H1 (cell line): ENCODE data around the gene TTC9. TPM values are rescaled to one million over a fixed set of nuclear protein-coding genes. Genes with fewer than 3 reads are reported as not detected.

Source experiments
- CTCF ChIA-PET: fragments of 300-600 bp; sonication (Branson Sonifier 250); formaldehyde crosslinking; loops from one replicate; lab custom pipeline; 2021; ENCODE audit not compliant: partially characterized antibody; lab: Charles Lee
- POLR2A ChIA-PET: fragments of 300-600 bp; sonication (Branson Sonifier 250); formaldehyde crosslinking; loops from one replicate; lab custom pipeline; 2021; ENCODE audit warnings: inconsistent platforms; ENCODE audit not compliant: partially characterized antibody; lab: Charles Lee
- DNase-seq, 2 experiments: peaks; one replicate each; pipeline versions ENCODE4 v3.0.0 to v3.0.0-alpha.2; 2010 to 2022; ENCODE audit warnings: low spot score in 2 of 2, low read depth in 1 of 2, mixed read lengths in 1 of 2
- FAIRE-seq: peaks from 2 replicates; lab custom pipeline; 2011; peaks lifted over from hg19 to GRCh38; lab: Jason Lieb, UNC
- H2AFZ ChIP-seq: 2 replicates; pipeline ENCODE4 v1.8.1; 2012; ENCODE audit warnings: low read length, inconsistent platforms
- H2AK5ac ChIP-seq: 2 replicates; pipeline ENCODE4 v1.6.1; 2013; ENCODE audit warnings: low read depth, low read length
- H2BK120ac ChIP-seq: replicated peaks from 2 replicates; pipeline ENCODE3; 2013; ENCODE audit warnings: low read depth, low read length, inconsistent platforms
- H2BK12ac ChIP-seq: 2 replicates; pipeline ENCODE4 v1.6.1; 2013; ENCODE audit warnings: low read depth, low read length
- H2BK15ac ChIP-seq: 2 replicates; pipeline ENCODE4 v1.6.1; 2013; ENCODE audit warnings: low read length
- H2BK20ac ChIP-seq: 2 replicates; pipeline ENCODE4 v1.6.1; 2013; ENCODE audit warnings: low read length
- H2BK5ac ChIP-seq: 2 replicates; pipeline ENCODE4 v1.6.1; 2013; ENCODE audit warnings: low read depth, low read length
- H3K14ac ChIP-seq: 2 replicates; pipeline ENCODE4 v1.6.1; 2013; ENCODE audit warnings: inconsistent platforms; ENCODE audit not compliant: insufficient read length
- H3K18ac ChIP-seq: 2 replicates; pipeline ENCODE4 v1.6.1; 2013; ENCODE audit warnings: low read length; ENCODE audit errors: extremely low read depth
- H3K23ac ChIP-seq: 2 replicates; pipeline ENCODE4 v1.6.1; 2013; ENCODE audit warnings: inconsistent platforms; ENCODE audit not compliant: insufficient read length
- H3K23me2 ChIP-seq: 2 replicates; pipeline ENCODE4 v1.6.1; 2013; ENCODE audit warnings: low read depth, low read length
- H3K27ac ChIP-seq: 2 replicates; pipeline ENCODE4 v1.6.1; 2011; ENCODE audit warnings: low read depth, low read length, inconsistent platforms
- H3K27me3 ChIP-seq, 4 experiments: replicated peaks in 1 of 4; 1 replicate in 1 of 4; 2 replicates in 3 of 4; pipeline versions ENCODE4 v1.6.1 to v1.8.1; 2011 to 2013; ENCODE audit warnings: low read length in 3 of 4, mild to moderate bottlenecking in 3 of 4, inconsistent platforms in 2 of 4, mixed read lengths in 2 of 4, moderate library complexity in 1 of 4; ENCODE audit not compliant: control insufficient read depth in 3 of 4, insufficient read depth in 3 of 4; ENCODE audit errors: extremely low read depth in 1 of 4
- H3K36me3 ChIP-seq, 4 experiments: 2 replicates each; pipeline versions ENCODE4 v1.6.1 to v1.8.1; 2011 to 2013; ENCODE audit warnings: mild to moderate bottlenecking in 4 of 4, low read length in 3 of 4, moderate library complexity in 2 of 4, control low read depth in 1 of 4, inconsistent platforms in 1 of 4; ENCODE audit not compliant: insufficient read depth in 4 of 4, control insufficient read depth in 2 of 4
- H3K4ac ChIP-seq: replicated peaks from 2 replicates; pipeline ENCODE3; 2013; ENCODE audit warnings: low read length, low read depth, mixed read lengths, inconsistent platforms; ENCODE audit not compliant: insufficient read length
- H3K4me1 ChIP-seq, 4 experiments: replicated peaks in 1 of 4; 1 replicate in 1 of 4; 2 replicates in 3 of 4; pipeline versions ENCODE4 v1.6.1 to v1.8.1; 2011 to 2013; ENCODE audit warnings: low read length in 3 of 4, inconsistent platforms in 2 of 4, mixed read lengths in 1 of 4; ENCODE audit not compliant: insufficient read depth in 4 of 4, control insufficient read depth in 3 of 4
- H3K4me2 ChIP-seq, 2 experiments: 2 replicates each; pipeline versions ENCODE4 v1.6.1 to v1.8.1; 2011 to 2013; ENCODE audit warnings: low read depth in 2 of 2, low read length in 2 of 2, control low read depth in 1 of 2, inconsistent platforms in 1 of 2, mild to moderate bottlenecking in 1 of 2; ENCODE audit not compliant: insufficient read depth in 1 of 2
- H3K4me3 ChIP-seq, 4 experiments: fragments of 200-600, 300-600 bp in 1 of 4; sonication (generic), shearing (Covaris generic), sonication (Bioruptor Twin) in 1 of 4; 2 replicates each; pipeline versions ENCODE4 v1.5.1 to v1.8.1; 2011 to 2016; ENCODE audit warnings: low read length in 4 of 4, low read depth in 3 of 4, control low read depth in 2 of 4, inconsistent platforms in 2 of 4, mild to moderate bottlenecking in 2 of 4, mixed read lengths in 1 of 4, moderate library complexity in 1 of 4; ENCODE audit not compliant: insufficient read depth in 2 of 4; ENCODE audit errors: extremely low read depth in 1 of 4
- H3K56ac ChIP-seq: replicated peaks from 2 replicates; pipeline ENCODE3; 2013; ENCODE audit warnings: low read depth, mild to moderate bottlenecking, mixed read lengths, low read length, inconsistent platforms; ENCODE audit not compliant: insufficient read length
- H3K79me1 ChIP-seq: 2 replicates; pipeline ENCODE4 v1.6.1; 2013; ENCODE audit warnings: low read depth, low read length, control low read depth
- H3K79me2 ChIP-seq, 2 experiments: 2 replicates each; pipeline versions ENCODE4 v1.6.1 to v1.8.1; 2012 to 2013; ENCODE audit warnings: low read length in 2 of 2, mild to moderate bottlenecking in 2 of 2, inconsistent platforms in 1 of 2; ENCODE audit not compliant: insufficient read depth in 2 of 2, control insufficient read depth in 1 of 2
- H3K9ac ChIP-seq, 4 experiments: replicated peaks in 1 of 4; 1 replicate in 1 of 4; 2 replicates in 3 of 4; pipeline versions ENCODE4 v1.6.1 to v1.8.1; 2011 to 2013; ENCODE audit warnings: low read depth in 3 of 4, low read length in 3 of 4, control low read depth in 2 of 4, mild to moderate bottlenecking in 2 of 4, moderate library complexity in 2 of 4, inconsistent platforms in 1 of 4; ENCODE audit errors: extremely low read depth in 1 of 4
- H3K9me3 ChIP-seq, 2 experiments: 2 replicates each; pipeline versions ENCODE4 v1.6.1 to v1.8.1; 2012 to 2013; ENCODE audit warnings: mild to moderate bottlenecking in 2 of 2, moderate library complexity in 2 of 2, control low read depth in 1 of 2, inconsistent platforms in 1 of 2, low read depth in 1 of 2, low read length in 1 of 2, mixed read lengths in 1 of 2; ENCODE audit not compliant: insufficient read depth in 2 of 2
- H4K20me1 ChIP-seq, 2 experiments: replicated peaks in 1 of 2; 2 replicates each; pipeline versions ENCODE3 to v1.8.1; 2011 to 2013; ENCODE audit warnings: inconsistent platforms in 2 of 2, low read length in 2 of 2, mild to moderate bottlenecking in 1 of 2; ENCODE audit not compliant: insufficient read depth in 2 of 2, control insufficient read depth in 1 of 2
- H4K5ac ChIP-seq: 2 replicates; pipeline ENCODE4 v1.6.1; 2013; ENCODE audit warnings: low read length, low read depth, mixed read lengths, inconsistent platforms; ENCODE audit not compliant: insufficient read length
- H4K8ac ChIP-seq: 2 replicates; pipeline ENCODE4 v1.8.0; 2013; ENCODE audit warnings: mild to moderate bottlenecking, moderate library complexity, low read length, inconsistent platforms; ENCODE audit not compliant: insufficient read depth; ENCODE audit errors: extremely low read depth
- H4K91ac ChIP-seq: replicated peaks from 2 replicates; pipeline ENCODE3; 2013; ENCODE audit warnings: low read length, mixed read lengths, inconsistent platforms; ENCODE audit not compliant: insufficient read length
- BRCA1 ChIP-seq: IDR thresholded peaks from 2 replicates; pipeline ENCODE4 v1.6.1; 2012; ENCODE audit warnings: low read depth, low read length, improper control_type of control experiment
- CHD2 ChIP-seq: IDR thresholded peaks from 2 replicates; pipeline ENCODE4 v1.6.1; 2012; ENCODE audit warnings: low read length, improper control_type of control experiment
- CTBP2 ChIP-seq: IDR thresholded peaks from 2 replicates; pipeline ENCODE4 v1.7.0; 2011; ENCODE audit warnings: borderline replicate concordance, mild to moderate bottlenecking, moderate library complexity, mixed read lengths, low read length; ENCODE audit not compliant: insufficient read depth, insufficient read length
- E2F6 ChIP-seq: IDR thresholded peaks from 2 replicates; pipeline ENCODE4 v1.6.1; 2012; ENCODE audit warnings: inconsistent platforms
- EGR1 ChIP-seq: IDR thresholded peaks from 2 replicates; pipeline ENCODE4 v1.6.1; 2011; ENCODE audit warnings: low read depth, low read length, borderline replicate concordance
- EP300 ChIP-seq, 2 experiments: IDR thresholded peaks; 1 replicate in 1 of 2; 2 replicates in 1 of 2; pipeline ENCODE4 v1.6.1; 2011 to 2012; ENCODE audit warnings: low read depth in 2 of 2, low read length in 2 of 2, mild to moderate bottlenecking in 2 of 2, borderline replicate concordance in 1 of 2, inconsistent platforms in 1 of 2, moderate library complexity in 1 of 2
- JUND ChIP-seq: IDR thresholded peaks from 2 replicates; pipeline ENCODE4 v1.6.1; 2011; ENCODE audit warnings: mild to moderate bottlenecking, improper control_type of control experiment, low read length
- MAFK ChIP-seq: IDR thresholded peaks from 2 replicates; pipeline ENCODE4 v1.6.1; 2012; ENCODE audit warnings: low read depth, mild to moderate bottlenecking, improper control_type of control experiment, low read length
- NRF1 ChIP-seq: IDR thresholded peaks from 2 replicates; pipeline ENCODE4 v1.6.1; 2011; ENCODE audit warnings: mild to moderate bottlenecking, low read depth, low read length, improper control_type of control experiment
- RNF2 ChIP-seq: fragments of 200-900, 300-1000 bp; sonication (generic); IDR thresholded peaks from 2 replicates; pipeline ENCODE4 v1.7.1; 2016; ENCODE audit warnings: borderline replicate concordance, low read depth, mild to moderate bottlenecking, antibody characterized with exemption, low read length; ENCODE audit not compliant: poor library complexity, severe bottlenecking; ENCODE audit errors: missing control alignments
- SIN3A ChIP-seq, 2 experiments: IDR thresholded peaks in 1 of 2; conservative IDR thresholded peaks in 1 of 2; 2 replicates each; pipeline ENCODE4 v1.6.1; 2011 to 2012; ENCODE audit warnings: low read length in 2 of 2, improper control_type of control experiment in 1 of 2, low read depth in 1 of 2, mild to moderate bottlenecking in 1 of 2
- SP1 ChIP-seq: IDR thresholded peaks from 2 replicates; pipeline ENCODE4 v1.6.1; 2011; ENCODE audit warnings: low read depth, low read length
- ZNF274 ChIP-seq: IDR thresholded peaks from 2 replicates; pipeline ENCODE4 v1.7.0; 2012; ENCODE audit warnings: low read length, borderline replicate concordance; ENCODE audit errors: extremely low read depth
- polyA plus RNA-seq, 7 experiments: library from polyadenylated mRNA; depleted of rRNA in 3 of 7; stranded (reverse) in 5 of 7; unstranded in 2 of 7; fragments of >200 nt in 5 of 7; fragments of 200-250 nt in 2 of 7; gene quantifications; 1 replicate in 5 of 7; 2 replicates in 1 of 7; 4 replicates in 1 of 7; pipeline versions ENCODE4 v1.2.1 to v1.2.3, GENCODE V29; 2011 to 2013; ENCODE audit warnings: missing spikeins in 2 of 7, mixed read lengths in 2 of 7
- total RNA-seq: library from RNA; stranded (reverse); fragmentation: NEBNext Ultra II Directional; extraction: Animal tissue kit (Norgen Biotek cat#: 25700); gene quantifications from 2 replicates; pipeline ENCODE4 v1.2.1, GENCODE V29; 2021

The TTC9 gene
- total and polyA plus RNA-seq, 2 of the 8 experiments (the other 6 are each of a cell fraction or from before 2014, with no cell fraction given): 21.0 to 29.5 TPM

- no peak overlapping the region for H3K56ac ChIP-seq
- DNase-seq: no peak
- FAIRE-seq: no peak
- H3K23me2 ChIP-seq: peaks cover 2% of the 10 kb centered on the region; the same call in 1 of the 2 replicates
- peak overlapping the region; percentile 94 for H2BK20ac ChIP-seq
- no peaks in the 10 kb centered on the region for H3K79me1 ChIP-seq
- peak overlapping the region; percentile 17 for H3K4ac ChIP-seq
- peak overlapping the region; percentile 60; the same call in 1 of the 2 replicates for H2BK5ac ChIP-seq
- H2BK12ac ChIP-seq: peak overlapping the region; percentile 78; the same call in 1 of the 2 replicates
- H3K4me1 ChIP-seq: peaks cover 20 to 33% (median 32%) of the 10 kb centered on the region in 4 experiments
- H3K79me2 ChIP-seq: no peaks in the 10 kb centered on the region
- no peak overlapping the region for H2AFZ ChIP-seq
- no peak overlapping the region for H3K14ac ChIP-seq
- no peak overlapping the region for H2BK120ac ChIP-seq
- H4K20me1 ChIP-seq: no peaks in the 10 kb centered on the region
- H2BK15ac ChIP-seq: no peak overlapping the region
- ChIA-PET CTCF (interaction anchor here (1.2 to 3.8 kb wide), 4 partner anchors 8 to 111 kb away, joined by 3 to 12 read pairs (median 3); no protein-coding TSS in a partner anchor), POLR2A (interaction anchor here (0.6 to 1.6 kb wide), 3 partner anchors 17 to 64 kb away, joined by 3 to 5 read pairs (median 5); partner anchors contain the start of gene TTC9)
- no peak overlapping the region for H4K91ac ChIP-seq
- H3K9ac ChIP-seq: no peak overlapping the region; a peak in 1 of 7 replicates
- H4K5ac ChIP-seq: no peak overlapping the region
- no peak overlapping the region for H4K8ac ChIP-seq
- no peak overlapping the region for H3K27ac ChIP-seq
- H2AK5ac ChIP-seq: peak overlapping the region; percentile 7; the same call in 1 of the 2 replicates
- H3K27me3 ChIP-seq: no peaks in the 10 kb centered on the region
- no peak overlapping the region for H3K4me2 ChIP-seq
- H3K36me3 ChIP-seq: no peaks in the 10 kb centered on the region
- H3K18ac ChIP-seq: no peak overlapping the region
- no peaks in the 10 kb centered on the region for H3K9me3 ChIP-seq
- no peak overlapping the region for H3K4me3 ChIP-seq
- H3K23ac ChIP-seq: no peak overlapping the region
- TF ChIP-seq SP1: no peak
- no peak for TF ChIP-seq NRF1
- TF ChIP-seq EGR1: no peak
- TF ChIP-seq JUND: no peak
- no peak for TF ChIP-seq CHD2
- no peak for TF ChIP-seq MAFK
- TF ChIP-seq E2F6: no peak
- no peak for TF ChIP-seq SIN3A (conservative IDR thresholded peaks at IDR 0.05 in 1 of 2, IDR thresholded peaks at IDR 0.05 in 1 of 2; ENCODE audit: low read depth in 1 of 2, low read length in 2 of 2)
- TF ChIP-seq BRCA1: no peak
- no peak for TF ChIP-seq RNF2
- no peak for TF ChIP-seq EP300 (IDR thresholded peaks at IDR 0.05; ENCODE audit: borderline replicate concordance in 1 of 2, low read depth in 2 of 2, low read length in 2 of 2)
- TF ChIP-seq ZNF274: no peak
- TF ChIP-seq CTBP2: no peak
Observed at GRCh38 chr14:70706177-70706576, 64.5 kb downstream of the TTC9 start.
